Effector memory CD8-positive, alpha-beta T cell (primary cell): ENCODE measurements around the gene CACYBP.

Source experiments
- ATAC-seq: fragments of 150-1000 bp; cut with Tn5 transposase; replicated peaks from 2 replicates; pipeline ENCODE4 v1.10.0; 2021; ENCODE audit warnings: mild to moderate bottlenecking, moderate library complexity
- DNase-seq, 3 experiments: peaks; one replicate each; pipeline ENCODE4 v3.0.0; 2021
- H3K27ac Mint-ChIP-seq, 2 donors: one replicate each; pipeline ENCODE4 v1.8.0; 2022; ENCODE audit warnings: mild to moderate bottlenecking in 2 of 2, mixed read lengths in 2 of 2, moderate library complexity in 2 of 2
- H3K27me3 Mint-ChIP-seq, 2 donors: one replicate each; pipeline ENCODE4 v1.8.0; 2022; ENCODE audit warnings: mixed read lengths in 2 of 2
- H3K36me3 Mint-ChIP-seq: one replicate; pipeline ENCODE4 v1.8.0; 2022; ENCODE audit warnings: mild to moderate bottlenecking, moderate library complexity, mixed read lengths; ENCODE audit not compliant: insufficient read depth
- H3K4me1 Mint-ChIP-seq, 2 donors: one replicate each; pipeline ENCODE4 v1.8.0; 2022; ENCODE audit warnings: low read depth in 2 of 2, mixed read lengths in 2 of 2
- H3K4me3 Mint-ChIP-seq, 2 donors: one replicate each; pipeline ENCODE4 v1.8.0; 2022; ENCODE audit warnings: mild to moderate bottlenecking in 2 of 2, mixed read lengths in 2 of 2, moderate library complexity in 2 of 2
- H3K9me3 Mint-ChIP-seq, 2 donors: one replicate each; pipeline ENCODE4 v1.8.0; 2022; ENCODE audit warnings: mixed read lengths in 2 of 2

CACYBP gene

GRCh38 chr1:174964972-174965361, 34.8 kb upstream of the CACYBP start:
- peak overlapping the region; percentile 63 to 68 for H3K4me3 Mint-ChIP-seq
- H3K27me3 Mint-ChIP-seq = no peaks in the 10 kb centered on the region
- peak in 2 of 3 experiments; percentile 21 to 36 for DNase-seq
- H3K27ac Mint-ChIP-seq = peak overlapping the region; percentile 91 to 94
- peaks cover 46 to 59% of the 10 kb centered on the region in 2 donors for H3K4me1 Mint-ChIP-seq
- H3K9me3 Mint-ChIP-seq = no peaks in the 10 kb centered on the region
- ATAC-seq = peak; percentile 47
- H3K36me3 Mint-ChIP-seq = peaks cover 37% of the 10 kb centered on the region

GRCh38 chr1:174965362-174966007, 34.3 kb upstream of the CACYBP start:
- no peaks in the 10 kb centered on the region for H3K27me3 Mint-ChIP-seq
- H3K9me3 Mint-ChIP-seq = no peaks in the 10 kb centered on the region
- DNase-seq (peak in 2 of 3 experiments; percentile 16 to 38), ATAC-seq (peak; percentile 9)
- H3K4me1 Mint-ChIP-seq = peaks cover 50 to 64% of the 10 kb centered on the region in 2 donors
- H3K27ac Mint-ChIP-seq = peak overlapping the region; percentile 91 to 94
- peaks cover 39% of the 10 kb centered on the region for H3K36me3 Mint-ChIP-seq
- peak overlapping the region; percentile 63 to 68 for H3K4me3 Mint-ChIP-seq

- Mint-ChIP-seq H3K36me3 (peaks cover 39% of the 10 kb centered on the region), H3K4me3 (peak overlapping the region; percentile 63 to 68), H3K4me1 (peaks cover 50 to 65% of the 10 kb centered on the region in 2 donors), H3K27ac (peak overlapping the region; percentile 91 to 94), H3K9me3 (no peaks in the 10 kb centered on the region), H3K27me3 (no peaks in the 10 kb centered on the region)
- DNase-seq (no peak), ATAC-seq (no peak)
Observed at GRCh38 chr1:174966008-174966572, 33.7 kb upstream of the CACYBP start.

GRCh38 chr1:174967845-174968705, 31.7 kb upstream of the CACYBP start:
- ATAC-seq (peak; percentile 23), DNase-seq (no peak)
- Mint-ChIP-seq H3K36me3 (peaks cover 39% of the 10 kb centered on the region), H3K9me3 (no peaks in the 10 kb centered on the region), H3K4me3 (peak overlapping the region; percentile 76 to 78), H3K4me1 (peaks cover 56 to 81% of the 10 kb centered on the region in 2 donors), H3K27ac (peak overlapping the region; percentile 91 to 94), H3K27me3 (no peaks in the 10 kb centered on the region)

DNA sequence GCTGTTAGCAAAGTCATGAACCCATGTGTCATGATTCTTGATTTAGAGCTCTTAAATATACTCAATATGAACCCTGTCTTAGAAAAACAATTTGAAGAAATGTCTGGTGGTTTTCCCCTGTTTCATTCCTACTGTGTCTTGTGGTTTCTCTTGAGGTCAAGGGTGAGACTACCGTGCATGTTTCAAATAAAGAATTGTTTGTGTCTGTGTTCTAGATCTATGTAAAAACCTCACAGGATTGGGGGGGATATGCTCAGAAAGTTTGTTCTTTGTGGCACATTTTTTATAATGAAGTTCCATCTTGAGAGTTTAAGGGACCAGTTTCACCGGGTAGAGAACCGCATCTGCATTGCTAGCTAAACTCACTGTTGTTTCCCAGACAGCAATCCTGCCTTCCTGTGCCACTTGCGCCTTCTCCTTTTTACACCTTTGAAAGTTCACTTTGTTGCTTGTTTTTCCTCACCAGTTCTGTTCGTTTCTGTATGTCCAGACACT, 30.9 kb upstream of the CACYBP start:
- H3K27ac Mint-ChIP-seq = peak overlapping the region; percentile 91 to 94
- H3K4me1 Mint-ChIP-seq = peaks cover 53 to 74% of the 10 kb centered on the region in 2 donors
- H3K36me3 Mint-ChIP-seq = peaks cover 45% of the 10 kb centered on the region
- H3K9me3 Mint-ChIP-seq = no peaks in the 10 kb centered on the region
- H3K27me3 Mint-ChIP-seq = no peaks in the 10 kb centered on the region
- DNase-seq (peak; percentile 29 to 43 (median 35)), ATAC-seq (peak; percentile 63)
- peak overlapping the region; percentile 76 to 78 for H3K4me3 Mint-ChIP-seq

DNA sequence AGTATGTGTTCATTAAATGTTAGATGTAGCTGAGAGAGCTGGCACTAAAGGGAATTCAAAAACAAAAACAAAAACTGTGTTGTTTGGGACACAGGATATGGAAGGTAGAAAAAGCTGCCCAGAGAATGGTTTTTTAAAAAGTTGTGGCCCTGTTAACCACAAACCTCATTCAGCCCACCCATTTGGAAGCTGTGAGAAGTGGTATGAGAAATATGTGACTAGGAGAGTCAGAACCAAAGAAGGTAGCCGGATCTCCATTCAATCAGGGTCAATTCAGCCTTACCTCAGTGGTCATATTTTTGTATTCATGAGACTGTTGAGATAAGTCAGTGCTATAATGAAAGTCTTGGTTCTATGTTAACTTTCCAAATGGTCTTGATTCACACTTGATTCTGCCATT, 29.8 kb upstream of the CACYBP start:
- ATAC-seq = peak; percentile 7
- no peaks in the 10 kb centered on the region for H3K9me3 Mint-ChIP-seq
- H3K4me3 Mint-ChIP-seq = peak overlapping the region; percentile 76 to 78
- H3K4me1 Mint-ChIP-seq = peaks cover 41 to 62% of the 10 kb centered on the region in 2 donors
- H3K27me3 Mint-ChIP-seq = no peaks in the 10 kb centered on the region
- no peak for DNase-seq
- peak overlapping the region; percentile 91 to 94 for H3K27ac Mint-ChIP-seq
- H3K36me3 Mint-ChIP-seq = peaks cover 45% of the 10 kb centered on the region

GRCh38 chr1:174971466-174971865, 28.3 kb upstream of the CACYBP start:
- H3K27me3 Mint-ChIP-seq = no peaks in the 10 kb centered on the region
- peaks cover 35 to 50% of the 10 kb centered on the region in 2 donors for H3K4me1 Mint-ChIP-seq
- ATAC-seq (no peak), DNase-seq (no peak)
- H3K4me3 Mint-ChIP-seq = peak overlapping the region; percentile 60 to 69
- H3K27ac Mint-ChIP-seq = peak overlapping the region; percentile 89 to 95
- no peaks in the 10 kb centered on the region for H3K9me3 Mint-ChIP-seq
- H3K36me3 Mint-ChIP-seq = peaks cover 48% of the 10 kb centered on the region

GRCh38 chr1:174971902-174972301, 27.8 kb upstream of the CACYBP start:
- DNase-seq = no peak
- H3K4me1 Mint-ChIP-seq = peaks cover 33 to 51% of the 10 kb centered on the region in 2 donors
- H3K4me3 Mint-ChIP-seq = peak overlapping the region; percentile 60 to 69
- H3K27me3 Mint-ChIP-seq = no peaks in the 10 kb centered on the region
- peak overlapping the region; percentile 89 to 95 for H3K27ac Mint-ChIP-seq
- peaks cover 45% of the 10 kb centered on the region for H3K36me3 Mint-ChIP-seq
- H3K9me3 Mint-ChIP-seq = no peaks in the 10 kb centered on the region
- no peak for ATAC-seq

- Mint-ChIP-seq H3K9me3 (no peaks in the 10 kb centered on the region), H3K4me1 (peaks cover 19 to 36% of the 10 kb centered on the region in 2 donors), H3K27ac (peak overlapping the region; percentile 55 to 60), H3K27me3 (no peaks in the 10 kb centered on the region), H3K4me3 (no peak overlapping the region), H3K36me3 (peaks cover 32% of the 10 kb centered on the region)
- DNase-seq (no peak), ATAC-seq (no peak)
Observed at GRCh38 chr1:174974711-174975119, 25.0 kb upstream of the CACYBP start.

GRCh38 chr1:174975764-174976163, 24.0 kb upstream of the CACYBP start:
- H3K4me3 Mint-ChIP-seq = no peak overlapping the region
- H3K4me1 Mint-ChIP-seq = peaks cover 13 to 28% of the 10 kb centered on the region in 2 donors

GRCh38 chr1:174976436-174977108, 23.2 kb upstream of the CACYBP start:
- Mint-ChIP-seq H3K27ac (peak overlapping the region; percentile 0 to 44), H3K27me3 (no peaks in the 10 kb centered on the region), H3K9me3 (no peaks in the 10 kb centered on the region), H3K36me3 (peaks cover 39% of the 10 kb centered on the region), H3K4me3 (no peak overlapping the region), H3K4me1 (peaks cover 11 to 28% of the 10 kb centered on the region in 2 donors)
- no peak for ATAC-seq
- no peak for DNase-seq

More at GRCh38 chr1:174975764-174976163, 24.0 kb upstream of the CACYBP start:
- Mint-ChIP-seq H3K9me3 (no peaks in the 10 kb centered on the region), H3K36me3 (peaks cover 34% of the 10 kb centered on the region), H3K27me3 (no peaks in the 10 kb centered on the region), H3K27ac (peak overlapping the region; percentile 0 to 42)
- DNase-seq (no peak), ATAC-seq (no peak)

GRCh38 chr1:174982971-174983689, 16.6 kb upstream of the CACYBP start:
- ATAC-seq (no peak), DNase-seq (peak; percentile 58 to 69 (median 66))
- Mint-ChIP-seq H3K9me3 (no peaks in the 10 kb centered on the region), H3K4me3 (no peak overlapping the region), H3K27ac (peak overlapping the region in 1 of 2 donors; percentile 4), H3K36me3 (peaks cover 41% of the 10 kb centered on the region), H3K27me3 (no peaks in the 10 kb centered on the region), H3K4me1 (peaks cover 0 to 18% of the 10 kb centered on the region in 2 donors)
